HG03469 (cell line): ENCODE measurements around the gene TPST1.

Experiments used
- ATAC-seq: cut with Tn5 transposase; IDR thresholded peaks from one replicate; pipeline ENCODE4 v1.9.1; 2021; ENCODE audit warnings: mild to moderate bottlenecking, moderate library complexity, moderate number of reproducible peaks; ENCODE audit not compliant: unreplicated experiment

Gene TPST1

GRCh38 chr7:66237906-66238772 is 33.0 kb downstream of the TPST1 start:
- no peak for ATAC-seq

DNA sequence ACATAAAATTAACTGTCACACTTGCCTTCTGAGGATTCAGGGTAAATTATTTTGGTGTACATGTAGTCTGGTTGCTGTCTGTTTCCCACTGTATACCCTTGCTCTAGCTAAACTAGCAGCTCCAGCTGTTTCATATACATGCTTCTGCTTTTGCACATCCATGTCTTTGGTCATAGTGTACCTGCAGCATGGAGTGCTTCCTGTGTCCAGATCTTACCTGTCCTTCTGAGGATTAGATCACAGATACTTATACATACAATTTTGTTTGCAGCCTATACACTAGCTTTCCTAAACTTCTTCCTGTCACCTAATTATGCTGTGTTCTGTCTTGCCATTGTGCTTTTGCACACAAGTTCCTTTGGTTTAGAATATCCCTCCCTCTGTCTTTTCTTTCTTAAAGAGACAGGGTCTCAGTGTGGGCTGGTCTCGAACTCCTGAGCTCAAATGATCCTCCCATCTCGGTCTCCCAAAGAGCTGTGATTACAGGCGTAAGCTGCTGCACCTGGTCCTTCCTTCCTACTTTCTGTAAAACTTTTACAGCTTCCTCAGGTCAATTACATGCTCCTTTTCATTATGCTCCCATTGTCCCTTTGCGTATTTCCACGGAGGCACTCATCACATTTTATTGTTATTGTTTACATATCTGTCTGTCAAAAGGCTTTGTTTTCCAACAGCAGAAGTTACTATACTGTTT is 33.8 kb downstream of the TPST1 start:
- ATAC-seq: no peak

GRCh38 chr7:66239467-66239856 is 34.3 kb downstream of the TPST1 start:
- ATAC-seq: no peak

GRCh38 chr7:66245008-66245407 is 39.9 kb downstream of the TPST1 start:
- no peak for ATAC-seq

- ATAC-seq: no peak
These were observed 41.5 kb downstream of the TPST1 start for GRCh38 chr7:66246554-66247171.

DNA sequence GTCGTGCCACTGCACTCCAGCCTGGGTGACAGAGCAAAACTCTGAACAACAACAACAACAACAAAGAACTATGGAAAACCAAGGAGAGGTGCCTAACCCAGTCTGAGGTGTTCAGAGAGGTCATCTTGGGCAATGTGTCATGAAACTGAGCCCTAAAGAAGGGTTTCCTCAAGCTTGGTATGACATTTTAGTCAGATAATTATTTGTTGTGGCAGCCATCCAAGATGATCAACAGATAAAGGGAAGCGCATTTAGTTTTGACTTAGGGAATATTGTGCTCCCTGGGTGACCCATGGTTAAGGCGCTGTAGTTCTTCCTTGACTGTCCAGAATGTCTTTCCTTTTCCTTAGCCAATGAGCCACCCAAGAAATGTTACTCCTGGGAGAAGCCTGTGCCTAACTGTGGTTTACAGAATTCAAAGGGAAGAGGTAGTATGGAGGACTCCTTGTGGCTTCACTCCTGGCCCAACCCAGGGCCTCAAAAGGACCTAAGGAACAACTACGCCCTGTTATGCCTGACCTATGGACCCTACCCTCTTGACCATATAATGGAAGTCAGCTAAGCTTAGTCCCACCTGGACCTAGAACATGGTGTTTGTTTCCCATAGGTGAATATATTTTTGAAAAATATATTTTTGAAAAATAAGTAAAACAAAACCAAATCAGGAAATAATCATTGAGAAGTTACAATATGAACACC is 42.4 kb downstream of the TPST1 start:
- ATAC-seq: no peak

DNA sequence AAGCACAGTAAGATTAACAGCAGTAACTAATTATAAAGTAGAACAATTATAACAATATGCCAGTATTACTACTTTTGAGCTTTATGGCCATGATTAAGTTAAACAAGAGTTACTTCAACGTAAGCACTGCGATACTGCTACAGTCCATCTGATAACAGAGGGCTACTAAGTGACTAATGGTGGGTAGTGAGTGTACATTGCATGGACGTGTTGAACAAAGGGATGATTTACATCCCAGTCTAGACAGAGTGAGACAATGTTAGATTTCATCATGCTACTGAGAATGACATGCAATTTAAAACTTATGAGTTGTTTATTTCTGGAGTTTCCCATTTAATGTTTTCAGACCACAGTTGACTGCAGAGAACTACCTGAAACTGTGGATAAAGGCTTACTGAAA is 45.6 kb downstream of the TPST1 start:
- ATAC-seq: no peak

- ATAC-seq: no peak
These were observed 50.5 kb downstream of the TPST1 start for GRCh38 chr7:66255534-66256100.

DNA sequence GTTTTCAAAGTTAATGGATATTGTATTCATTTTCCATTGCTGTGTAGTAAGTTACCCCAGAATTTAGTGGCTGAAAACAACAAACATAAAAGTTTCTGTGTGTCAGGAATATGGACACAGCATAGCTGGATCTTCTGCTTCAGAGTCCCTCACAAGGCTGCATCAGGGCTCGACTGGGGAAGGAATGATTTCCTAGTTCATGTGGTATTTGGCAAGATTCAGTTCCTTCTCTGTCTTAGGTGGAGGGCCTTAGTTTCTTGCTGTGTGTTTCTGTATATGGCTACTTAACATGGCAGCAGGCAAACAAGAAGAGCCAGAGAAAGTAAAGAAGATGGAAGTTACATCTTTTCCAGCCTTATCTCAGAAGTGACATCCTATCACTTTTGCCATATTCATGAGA is 51.1 kb downstream of the TPST1 start:
- ATAC-seq: no peak

DNA sequence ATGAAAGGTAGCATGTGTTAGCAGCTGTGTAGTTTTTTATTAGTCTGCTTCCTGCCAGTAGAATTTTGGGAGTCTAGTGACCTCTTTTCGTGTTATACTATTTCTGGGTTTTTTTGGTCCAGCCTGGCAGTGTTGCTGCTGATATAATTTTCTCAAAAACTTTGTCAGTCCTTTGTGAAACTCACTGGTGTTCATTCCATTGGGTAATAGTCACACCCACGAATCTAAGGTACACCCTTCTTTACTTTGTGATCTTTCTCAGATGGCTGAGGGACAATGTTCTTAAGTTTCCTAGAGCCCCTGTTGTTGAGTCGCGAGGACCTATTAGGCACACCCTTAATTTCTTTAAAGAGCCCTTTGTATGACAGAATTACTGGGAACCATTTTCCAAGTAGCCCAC is 52.3 kb downstream of the TPST1 start:
- no peak for ATAC-seq

DNA sequence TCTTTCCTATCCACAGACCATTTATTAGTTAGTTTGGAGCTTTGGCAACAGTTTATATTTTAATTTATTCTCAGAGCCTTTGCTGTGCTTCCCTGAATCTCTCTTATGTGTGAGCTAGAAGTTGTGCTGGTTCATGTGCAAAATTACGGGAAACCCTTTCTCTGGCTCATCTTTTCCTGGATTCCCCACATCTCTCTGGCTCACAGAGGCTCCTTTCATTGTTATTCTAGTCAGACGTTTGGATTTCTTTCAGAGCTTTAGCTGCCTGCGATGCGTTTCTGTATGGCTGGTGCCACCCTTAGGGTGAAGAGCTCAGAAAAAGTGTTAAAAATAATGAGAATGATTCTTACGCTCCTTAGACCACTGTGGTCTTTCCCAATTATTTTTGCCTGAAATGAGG is 53.3 kb downstream of the TPST1 start:
- ATAC-seq: no peak

DNA sequence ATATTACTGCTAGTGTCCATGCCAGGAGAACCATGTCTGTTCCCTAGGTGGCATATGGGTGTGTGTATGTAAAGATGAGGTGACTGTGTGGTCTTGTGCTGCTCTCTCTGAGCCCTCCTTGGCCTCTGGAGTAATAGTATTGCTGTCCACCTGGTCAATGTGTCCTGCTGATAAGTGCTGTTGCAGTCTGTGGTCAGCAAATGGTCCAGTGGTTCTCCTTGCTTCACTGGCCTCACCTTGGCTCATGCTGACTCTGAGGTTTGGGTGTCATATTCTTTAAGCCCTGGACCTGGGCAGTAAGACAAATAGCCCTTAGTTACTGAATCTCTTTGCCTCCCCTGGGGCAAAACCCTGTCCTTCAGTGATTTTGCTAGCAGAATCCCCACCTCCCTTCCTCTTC is 56.8 kb downstream of the TPST1 start:
- no peak for ATAC-seq

- ATAC-seq: no peak
These were observed 58.8 kb downstream of the TPST1 start for GRCh38 chr7:66263936-66264335.

- ATAC-seq: no peak
These were observed 60.4 kb downstream of the TPST1 start for GRCh38 chr7:66265566-66265965.

- ATAC-seq: no peak
These were observed 62.1 kb downstream of the TPST1 start for GRCh38 chr7:66267249-66267648.

- no peak for ATAC-seq
These were observed 64.8 kb downstream of the TPST1 start for GRCh38 chr7:66269978-66270377.

GRCh38 chr7:66272321-66272720 is 67.2 kb downstream of the TPST1 start:
- no peak for ATAC-seq

DNA sequence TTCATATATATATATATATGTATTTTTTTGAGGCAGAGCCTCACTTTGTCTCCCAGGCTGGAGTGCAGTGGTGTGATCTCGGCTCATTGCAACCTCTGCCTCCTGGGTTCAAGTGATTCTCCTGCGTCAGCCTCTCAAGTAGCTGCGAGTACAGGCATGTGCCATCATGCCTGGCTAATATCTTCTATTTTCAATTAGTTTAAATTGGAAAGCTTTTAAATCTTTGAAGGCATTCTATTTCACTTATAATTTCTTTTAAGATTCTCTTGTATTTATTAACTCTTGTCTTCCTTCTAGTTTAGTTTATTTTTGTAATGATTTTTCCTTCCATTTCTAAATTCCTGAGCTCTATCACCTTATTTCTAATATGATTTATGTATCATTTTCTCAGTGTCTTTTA is 71.2 kb downstream of the TPST1 start:
- no peak for ATAC-seq

- no peak for ATAC-seq
These were observed 72.4 kb downstream of the TPST1 start for GRCh38 chr7:66277492-66277891.

DNA sequence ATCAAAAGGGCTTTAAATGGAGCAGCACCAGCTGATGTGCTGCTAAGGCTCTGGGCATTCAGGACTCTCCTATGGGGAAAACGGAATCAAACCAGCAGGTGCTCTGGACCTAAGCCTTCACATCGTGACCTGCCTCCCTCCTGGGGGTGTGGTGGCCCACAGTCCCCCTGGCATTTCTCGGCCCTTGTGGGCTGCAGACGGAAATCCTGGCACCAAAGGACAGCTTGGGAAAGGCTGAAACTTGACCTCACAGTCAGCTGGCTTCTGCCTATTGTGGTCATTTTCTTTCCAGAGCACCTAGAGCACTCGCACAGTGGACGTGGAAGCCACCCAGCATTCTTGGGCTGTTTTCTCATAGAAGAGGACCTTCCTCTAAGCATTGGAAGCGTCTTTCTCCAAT is 74.8 kb downstream of the TPST1 start:
- no peak for ATAC-seq
